Measurements from ENCODE around the gene DHX30.
"Not testable (repeated sequence)": the region's sequence is repeated elsewhere in the genome, so short reads cannot be mapped to it uniquely, and the experiment has no call there.

The DHX30 gene

GRCh38 chr3:47887991-47888390 is 85.1 kb downstream of the DHX30 start:
- not testable (repeated sequence) for DNase-seq (ENCODE audit: low spot score)

- DNase-seq (ENCODE audit: low spot score) = no peak
Measured at GRCh38 chr3:47888986-47889757, 86.2 kb downstream of the DHX30 start.

DNA sequence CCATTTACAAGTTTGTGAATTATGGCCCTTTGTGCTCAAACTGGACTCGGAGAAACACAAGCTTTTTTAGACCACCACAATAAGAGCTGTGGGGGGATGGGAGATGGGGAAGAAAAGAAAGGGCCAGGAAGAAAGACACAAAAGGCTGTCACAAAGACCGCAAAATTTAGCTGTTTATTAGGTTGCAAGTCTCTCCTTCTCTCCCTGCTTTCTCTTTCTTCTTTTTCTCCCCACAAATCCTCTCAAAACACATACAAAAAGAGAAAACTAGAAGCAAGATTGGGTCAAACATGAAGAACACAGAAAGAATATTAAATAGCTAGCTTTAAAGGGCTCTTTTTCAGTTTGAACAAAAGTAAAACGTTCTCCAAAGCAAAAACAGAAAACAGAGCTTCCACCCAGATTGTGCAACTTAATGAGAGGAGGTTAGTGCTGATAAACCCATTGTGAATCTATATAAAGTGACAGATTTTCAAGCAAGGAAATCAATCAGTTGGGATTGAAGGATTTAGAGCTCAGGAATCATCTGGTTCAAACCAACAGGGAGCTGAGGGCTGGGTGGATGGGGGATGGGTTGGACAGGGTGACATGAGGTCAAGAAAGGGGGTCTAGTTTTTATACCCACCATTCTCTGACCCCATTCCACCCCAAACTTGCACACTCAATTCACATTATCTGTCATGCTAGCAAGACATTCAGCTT is 87.3 kb downstream of the DHX30 start:
- DNase-seq (ENCODE audit: low spot score) = no peak

DNA sequence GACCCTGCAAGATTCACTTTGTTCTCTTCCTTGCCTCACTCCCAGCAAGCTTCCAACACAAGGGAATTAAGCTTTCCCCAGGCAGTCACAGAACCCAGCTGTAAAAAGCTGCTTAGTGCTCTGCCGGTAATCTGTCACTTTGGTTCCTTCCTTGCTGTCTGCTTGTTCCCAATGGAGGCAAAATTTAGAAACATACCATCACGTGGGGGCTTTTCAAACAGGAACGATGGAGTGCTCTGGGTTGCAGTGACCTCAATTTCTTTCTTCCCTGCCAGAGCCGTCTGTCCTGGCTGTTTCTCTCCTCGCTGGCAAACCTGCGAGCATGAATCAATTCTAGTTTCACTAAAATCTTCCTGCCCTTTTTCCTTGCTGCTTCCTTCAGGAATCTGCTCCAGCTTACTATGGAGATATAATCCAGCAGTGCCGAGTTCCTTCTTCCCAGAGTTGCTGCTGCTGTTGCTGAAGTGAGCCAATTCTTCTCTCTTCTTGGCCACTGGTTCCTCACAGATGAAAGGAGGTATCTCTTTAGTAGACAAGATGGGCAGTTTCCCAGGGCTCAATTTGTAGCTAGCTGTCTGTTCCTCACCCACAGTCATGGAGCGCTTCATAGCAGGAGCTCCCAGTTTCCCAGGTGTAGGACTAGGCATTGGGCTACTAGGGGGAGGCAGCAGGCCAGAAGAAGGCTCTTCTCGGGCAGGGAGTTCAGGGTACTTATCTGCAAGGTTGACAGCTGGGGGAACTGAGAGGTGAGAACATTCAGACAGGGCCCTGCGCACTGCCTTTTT is 88.1 kb downstream of the DHX30 start:
- DNase-seq (ENCODE audit: low spot score) = no peak

GRCh38 chr3:47891613-47892005 is 88.7 kb downstream of the DHX30 start:
- no peak for DNase-seq (ENCODE audit: low spot score)

GRCh38 chr3:47892286-47893040 is 89.5 kb downstream of the DHX30 start:
- DNase-seq (ENCODE audit: low spot score) = no peak

GRCh38 chr3:47895241-47895640 is 92.3 kb downstream of the DHX30 start:
- DNase-seq (ENCODE audit: low spot score) = no peak

- no peak for DNase-seq (ENCODE audit: low spot score)
Measured at GRCh38 chr3:47896736-47897135, 93.8 kb downstream of the DHX30 start.

- no peak for DNase-seq (ENCODE audit: low spot score)
Measured at GRCh38 chr3:47897954-47898353, 95.0 kb downstream of the DHX30 start.

DNA sequence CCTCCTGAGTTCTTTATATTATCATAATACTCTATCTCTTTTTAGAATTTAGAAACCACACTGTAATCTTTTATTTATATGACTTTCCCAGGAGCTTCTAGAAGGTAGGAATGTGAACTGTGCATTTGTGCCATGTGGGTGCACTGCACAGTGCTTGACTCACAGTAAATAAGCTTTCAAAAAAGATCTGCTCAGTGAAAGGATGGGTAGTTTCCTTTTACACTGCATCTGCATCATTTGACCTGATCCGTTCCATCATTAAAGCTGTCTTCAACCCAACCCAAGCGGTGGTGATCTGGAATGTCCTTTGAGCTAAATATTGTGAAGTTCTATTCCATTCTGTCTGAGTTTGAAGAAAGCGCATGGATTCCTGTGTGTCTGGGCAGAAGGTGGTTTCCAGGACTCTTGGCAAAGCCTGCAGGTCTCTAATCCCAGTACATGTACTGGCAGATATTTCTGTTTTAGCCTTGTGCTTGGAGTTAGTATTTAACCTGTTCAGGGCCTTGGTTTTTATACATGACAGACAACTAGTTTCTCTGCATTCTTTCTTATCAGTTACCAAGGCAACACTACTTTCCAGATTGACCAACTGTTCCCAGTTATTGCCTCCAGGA is 96.7 kb downstream of the DHX30 start:
- DNase-seq (ENCODE audit: low spot score) = no peak
